ENCODE results near the gene HEPACAM. TPM values are rescaled to one million over a fixed set of nuclear protein-coding genes. Genes with fewer than 3 reads are reported as not detected.
A peak's percentile ranks its signal among the peaks of the same experiment; 100 is the strongest.

The HEPACAM gene
- total and polyA plus RNA-seq, 2 donors from 2014 or later, result 0.30 TPM; not detected in 1

- peaks cover 46% of the 10 kb centered on the region for H3K27me3 ChIP-seq (ENCODE audit: control insufficient read depth, insufficient read depth, low read length)
These were observed 63.6 kb downstream of the HEPACAM start for GRCh38 chr11:124872280-124872679.

GRCh38 chr11:124870430-124870829 is 65.4 kb downstream of the HEPACAM start:
- peaks cover 0 to 7% (median 6%) of the 10 kb centered on the region in 3 donors for H3K4me1 ChIP-seq (ENCODE audit: control insufficient read depth in 2 of 3, insufficient read depth in 2 of 3, low read depth in 1 of 3, low read length in 3 of 3)
- H3K27me3 ChIP-seq (ENCODE audit: control insufficient read depth, insufficient read depth, low read length), result peaks cover 62% of the 10 kb centered on the region
- no peak for TF ChIP-seq CTCF (IDR thresholded peaks at IDR 0.05; ENCODE audit: borderline replicate concordance, extremely low read depth, insufficient read depth)

More at GRCh38 chr11:124872280-124872679, 63.6 kb downstream of the HEPACAM start:
- Histone ChIP-seq H3K9ac (ENCODE audit: low read length in 3 of 3) (no peak overlapping the region), H3K27ac (ENCODE audit: low read depth in 2 of 2, low read length in 2 of 2) (no peak overlapping the region), H3K4me3 (ENCODE audit: low read length in 3 of 3) (no peak overlapping the region), H3K4me1 (ENCODE audit: control insufficient read depth in 2 of 3, insufficient read depth in 2 of 3, low read depth in 1 of 3, low read length in 3 of 3) (peaks cover 0 to 4% (median under 1%) of the 10 kb centered on the region in 3 donors), H3K9me3 (ENCODE audit: control insufficient read depth in 2 of 3, insufficient read depth in 1 of 3, low read length in 3 of 3) (no peaks in the 10 kb centered on the region), H3K36me3 (ENCODE audit: control insufficient read depth in 2 of 3, insufficient read depth in 3 of 3, low read length in 3 of 3) (no peaks in the 10 kb centered on the region)
- TF ChIP-seq CTCF (IDR thresholded peaks at IDR 0.05; ENCODE audit: borderline replicate concordance, extremely low read depth, insufficient read depth), result no peak
- FAIRE-seq, result no peak
- no peak for DNase-seq
- intact Hi-C loops (cut with DNase I), result no loop called here

GRCh38 chr11:124869856-124870387 is 65.9 kb downstream of the HEPACAM start:
- TF ChIP-seq CTCF (IDR thresholded peaks at IDR 0.05; ENCODE audit: borderline replicate concordance, extremely low read depth, insufficient read depth), result no peak
- no peak for FAIRE-seq
- H3K27me3 ChIP-seq (ENCODE audit: control insufficient read depth, insufficient read depth, low read length), result peaks cover 65% of the 10 kb centered on the region
- H3K27ac ChIP-seq (ENCODE audit: low read depth in 2 of 2, low read length in 2 of 2), result no peak overlapping the region
- no peak overlapping the region for H3K9ac ChIP-seq (ENCODE audit: low read length in 3 of 3)
- H3K36me3 ChIP-seq (ENCODE audit: control insufficient read depth in 2 of 3, insufficient read depth in 3 of 3, low read length in 3 of 3), result no peaks in the 10 kb centered on the region
- DNase-seq, result peak in 1 of 5 donors; percentile 54
- intact Hi-C loops (cut with DNase I), result no loop called here
- H3K4me3 ChIP-seq (ENCODE audit: low read length in 3 of 3), result no peak overlapping the region
- H3K4me1 ChIP-seq (ENCODE audit: control insufficient read depth in 2 of 3, insufficient read depth in 2 of 3, low read depth in 1 of 3, low read length in 3 of 3), result peaks cover 0 to 11% (median 8%) of the 10 kb centered on the region in 3 donors
- no peaks in the 10 kb centered on the region for H3K9me3 ChIP-seq (ENCODE audit: control insufficient read depth in 2 of 3, insufficient read depth in 1 of 3, low read length in 3 of 3)

More at GRCh38 chr11:124870430-124870829, 65.4 kb downstream of the HEPACAM start:
- no peaks in the 10 kb centered on the region for H3K9me3 ChIP-seq (ENCODE audit: control insufficient read depth in 2 of 3, insufficient read depth in 1 of 3, low read length in 3 of 3)
- no peak overlapping the region for H3K4me3 ChIP-seq (ENCODE audit: low read length in 3 of 3)
- DNase-seq, result peak in 1 of 5 donors; percentile 42
- H3K27ac ChIP-seq (ENCODE audit: low read depth in 2 of 2, low read length in 2 of 2), result no peak overlapping the region
- FAIRE-seq, result no peak
- H3K9ac ChIP-seq (ENCODE audit: low read length in 3 of 3), result no peak overlapping the region
- no peaks in the 10 kb centered on the region for H3K36me3 ChIP-seq (ENCODE audit: control insufficient read depth in 2 of 3, insufficient read depth in 3 of 3, low read length in 3 of 3)
- intact Hi-C loops (cut with DNase I), result no loop called here

Measured in kidney (tissue), 14 donors.